GF-D8 (cell line): ENCODE data around the gene SNX4.
"Not testable (repeated sequence)": the region's sequence is repeated elsewhere in the genome, so short reads cannot be mapped to it uniquely, and the experiment has no call there.

Experiments used
- DNase-seq: peaks from one replicate; lab custom pipeline; 2025; lab: John Stamatoyannopoulos, UW

The SNX4 gene

DNA sequence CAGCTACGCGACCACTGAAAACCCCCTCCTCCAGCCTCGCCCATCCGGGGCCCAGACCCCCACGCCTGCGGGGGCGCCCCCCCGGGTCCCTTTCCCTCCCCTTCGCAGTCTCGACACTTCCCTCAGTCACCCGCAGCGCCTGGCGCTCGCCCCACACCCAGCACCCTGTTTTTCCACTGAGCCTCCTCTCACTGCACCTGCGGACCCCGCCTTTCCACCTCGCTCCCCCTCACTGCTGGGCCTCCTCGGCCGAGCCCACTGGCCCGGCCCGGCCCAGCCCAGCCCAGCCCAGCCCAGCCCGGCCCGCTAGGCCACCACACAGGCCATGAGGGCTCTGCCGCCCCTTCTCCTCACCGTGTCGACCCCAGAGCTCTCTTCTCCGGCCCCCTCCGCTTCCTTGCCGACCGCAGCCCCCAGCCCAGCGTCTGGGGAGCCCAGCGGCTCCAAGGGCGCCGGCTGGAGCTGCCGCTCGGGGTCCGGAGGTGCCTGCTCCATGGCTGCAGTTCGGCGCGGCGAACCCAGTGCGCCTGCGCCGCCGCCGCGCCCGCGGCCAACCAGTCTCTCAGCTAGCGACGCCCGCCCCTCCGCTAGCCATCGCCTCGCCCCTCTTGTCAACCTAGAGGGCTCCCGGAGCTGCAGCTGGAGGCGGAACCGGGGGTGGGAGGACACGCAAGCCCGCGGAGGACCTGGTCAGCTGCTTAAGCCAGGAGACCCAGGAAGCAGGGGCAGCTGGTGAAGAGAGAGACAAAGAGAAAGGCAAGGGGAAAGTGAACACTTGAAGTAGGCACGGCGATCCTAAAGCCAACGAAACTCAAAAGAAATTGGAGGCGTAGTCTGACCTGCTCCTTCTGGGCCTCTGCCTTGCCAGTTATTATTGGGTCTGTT lies at the start of gene SNX4:
SNX4 (minus strand) TSS at position 525 of the 885 bp plus-strand sequence; CDS start at position 495, 30 bp downstream.
- DNase-seq = peak; percentile 83

DNA sequence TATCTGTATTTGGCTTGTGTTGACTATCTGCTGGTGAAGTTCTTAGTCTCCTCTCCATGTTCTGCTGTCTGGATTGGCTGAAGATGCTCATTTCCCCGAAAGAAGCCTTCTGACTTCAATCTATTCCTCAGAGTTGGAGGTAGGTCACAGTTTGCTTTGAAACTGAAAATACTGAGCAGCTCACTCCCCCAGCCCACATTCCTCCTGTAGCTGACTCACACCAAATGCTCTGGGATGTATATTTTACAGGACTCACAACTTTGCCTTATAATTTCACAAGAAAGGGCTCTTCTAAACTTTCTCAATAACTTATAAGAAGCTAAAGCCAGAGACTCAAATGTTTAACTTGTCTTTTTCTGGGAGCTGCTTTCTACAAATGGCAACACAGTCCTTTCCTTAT lies 36.3 kb upstream of the SNX4 start:
- no peak for DNase-seq

DNA sequence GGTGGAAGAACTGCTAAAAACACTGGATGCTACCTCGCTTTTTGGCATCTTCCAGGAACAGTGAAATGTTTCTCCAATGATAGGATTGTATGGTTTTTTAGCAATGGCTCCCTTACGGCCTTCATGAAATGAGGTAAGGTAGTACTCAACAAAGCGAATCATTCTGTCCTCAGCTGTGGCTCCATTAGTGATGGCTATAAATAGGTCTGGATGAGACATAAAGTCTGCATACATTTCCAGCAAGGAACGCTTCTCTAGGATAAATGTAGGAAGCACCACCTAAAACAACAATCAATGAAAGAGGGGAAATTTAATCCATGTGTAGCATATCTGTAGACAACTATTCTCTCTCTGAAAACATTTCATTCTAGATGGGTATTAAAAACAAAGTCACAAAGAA lies 32.4 kb upstream of the SNX4 start:
- DNase-seq = no peak

DNA sequence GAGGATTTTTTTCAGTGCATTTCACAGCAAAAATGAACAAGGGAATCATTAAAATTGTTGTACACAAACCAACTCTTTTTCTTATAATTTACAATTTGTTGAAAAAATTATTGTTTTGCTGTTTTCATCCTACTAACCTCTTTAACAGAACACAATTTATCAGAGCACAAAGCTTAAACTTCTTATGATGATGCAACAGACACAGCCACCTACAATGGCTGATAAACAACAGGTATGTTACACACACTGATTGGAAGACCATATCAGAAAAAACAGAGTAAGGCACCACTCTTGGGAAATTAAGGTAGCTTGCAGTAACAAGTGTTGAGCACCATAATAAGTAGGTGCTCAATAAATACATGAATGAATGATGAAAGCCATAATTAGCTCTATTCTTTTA lies 8.9 kb upstream of the SNX4 start:
- no peak for DNase-seq

DNA sequence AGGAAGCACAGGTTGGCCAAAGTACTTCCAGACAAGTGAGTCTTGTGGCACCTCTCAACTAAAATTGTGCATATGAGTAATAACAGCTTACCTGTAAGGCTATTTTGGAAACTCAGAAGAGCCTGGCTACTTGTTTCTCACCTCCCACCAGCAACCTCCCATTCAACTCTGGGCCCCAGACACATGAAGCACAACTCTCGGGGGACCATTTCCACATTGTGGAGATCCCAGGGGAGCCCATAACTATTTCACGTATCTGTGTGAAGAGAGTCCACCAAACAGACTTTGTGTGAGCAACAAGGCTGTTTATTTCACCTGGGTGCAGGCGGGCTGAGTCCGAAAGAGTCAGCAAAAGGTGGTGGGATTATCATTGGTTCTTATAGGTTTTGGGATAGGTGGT lies 5.2 kb upstream of the SNX4 start:
- DNase-seq = no peak

DNA sequence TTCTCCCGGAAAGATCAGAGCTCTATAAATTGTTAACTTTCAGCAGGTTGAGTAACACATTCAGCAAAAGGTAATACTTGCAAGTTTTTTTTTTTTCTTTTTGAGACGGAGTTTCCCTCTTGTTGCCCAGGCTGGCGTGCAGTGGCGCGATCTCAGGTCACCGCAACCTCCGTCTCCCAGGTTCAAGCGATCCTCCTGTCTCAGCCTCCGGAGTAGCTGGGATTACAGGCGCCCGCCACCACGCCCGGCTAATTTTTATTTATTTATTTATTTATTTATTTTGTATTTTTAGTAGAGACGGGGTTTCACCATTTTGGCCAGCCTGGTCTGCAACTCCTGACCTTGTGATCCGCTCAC lies 539 bp upstream of the SNX4 start:
- DNase-seq = not testable (repeated sequence)

DNA sequence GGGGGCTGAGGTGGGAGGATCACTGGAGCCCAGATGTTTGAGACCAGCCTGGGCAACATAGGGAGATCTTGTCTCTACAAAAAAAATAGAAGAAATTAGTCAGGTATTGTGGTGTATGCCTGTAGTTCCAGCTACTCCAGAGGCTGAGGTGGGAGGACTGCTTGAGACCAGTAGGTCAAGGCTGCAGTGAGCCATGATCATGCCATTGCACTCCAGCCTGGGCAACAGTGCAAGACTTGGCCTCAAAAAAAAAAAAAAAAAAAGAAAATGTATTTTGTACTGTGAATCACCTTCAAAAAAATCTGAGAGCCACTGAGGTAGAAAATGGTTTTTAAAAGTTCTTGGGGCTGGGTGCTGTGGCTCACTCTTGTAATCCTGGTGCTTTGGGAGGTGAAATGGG lies 4.6 kb downstream of the SNX4 start:
- DNase-seq = no peak

DNA sequence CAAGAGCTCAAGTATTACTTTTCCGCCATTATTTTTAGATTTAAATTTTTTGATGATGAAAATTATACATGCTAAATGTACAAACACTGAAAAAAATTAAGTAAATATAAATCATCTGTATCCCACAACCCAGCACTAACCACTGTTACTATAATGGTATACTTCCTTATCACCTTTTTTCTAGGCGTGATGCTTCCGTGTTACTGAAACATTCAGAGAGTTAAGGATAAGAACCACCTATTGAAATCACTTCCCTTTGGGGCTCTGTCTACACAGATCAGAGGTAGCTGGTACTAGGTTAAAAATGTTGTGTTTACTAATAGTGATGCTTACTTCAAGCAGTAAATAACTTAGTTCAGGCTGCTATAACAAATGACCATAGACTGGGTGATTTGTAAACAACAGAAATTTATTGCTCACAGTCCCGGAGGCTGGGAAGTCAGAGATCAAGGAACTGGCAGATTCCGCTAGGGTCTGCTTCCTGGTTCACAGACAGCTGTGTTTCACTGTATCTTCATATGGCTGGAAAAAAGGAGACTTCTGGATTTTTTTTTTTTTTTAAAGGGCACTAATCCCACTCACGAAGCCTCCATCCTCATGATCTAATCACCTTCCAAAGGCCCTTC lies 6.4 kb downstream of the SNX4 start:
- no peak for DNase-seq

DNA sequence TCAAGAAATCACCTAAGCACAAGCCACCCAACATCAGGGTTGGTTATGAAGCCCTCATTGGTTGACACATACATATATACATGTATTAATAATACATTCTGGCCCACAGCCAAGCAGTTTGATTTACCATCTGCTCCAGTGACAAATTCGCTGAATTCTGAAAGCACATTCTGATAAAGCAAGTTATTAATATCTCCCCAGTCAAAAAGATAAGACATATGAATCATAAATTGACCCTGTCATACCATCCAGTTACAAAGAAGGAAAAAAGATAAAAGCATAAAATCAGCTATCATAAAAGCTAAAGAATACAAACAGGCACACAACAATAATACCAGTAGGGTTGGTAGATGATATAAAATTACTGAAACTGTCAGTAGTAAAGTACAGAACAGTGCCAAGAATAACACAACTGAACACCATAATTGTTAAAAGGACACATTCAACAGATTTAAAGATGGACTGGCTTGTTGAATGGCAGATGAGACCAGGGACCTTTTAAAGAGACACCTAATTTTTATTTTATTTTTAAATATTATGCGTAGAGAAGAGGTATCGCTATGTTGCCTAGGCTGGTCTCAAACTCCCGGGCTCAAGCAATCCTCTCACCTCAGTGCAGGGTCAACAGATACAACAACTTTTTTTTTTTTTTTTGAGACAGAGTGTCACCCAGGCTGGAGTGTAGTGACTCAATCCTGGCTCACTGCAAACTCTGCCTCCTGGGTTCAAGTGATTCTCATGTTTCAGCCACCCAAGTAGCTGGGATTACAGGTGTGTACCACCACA lies 7.7 kb downstream of the SNX4 start:
- no peak for DNase-seq

DNA sequence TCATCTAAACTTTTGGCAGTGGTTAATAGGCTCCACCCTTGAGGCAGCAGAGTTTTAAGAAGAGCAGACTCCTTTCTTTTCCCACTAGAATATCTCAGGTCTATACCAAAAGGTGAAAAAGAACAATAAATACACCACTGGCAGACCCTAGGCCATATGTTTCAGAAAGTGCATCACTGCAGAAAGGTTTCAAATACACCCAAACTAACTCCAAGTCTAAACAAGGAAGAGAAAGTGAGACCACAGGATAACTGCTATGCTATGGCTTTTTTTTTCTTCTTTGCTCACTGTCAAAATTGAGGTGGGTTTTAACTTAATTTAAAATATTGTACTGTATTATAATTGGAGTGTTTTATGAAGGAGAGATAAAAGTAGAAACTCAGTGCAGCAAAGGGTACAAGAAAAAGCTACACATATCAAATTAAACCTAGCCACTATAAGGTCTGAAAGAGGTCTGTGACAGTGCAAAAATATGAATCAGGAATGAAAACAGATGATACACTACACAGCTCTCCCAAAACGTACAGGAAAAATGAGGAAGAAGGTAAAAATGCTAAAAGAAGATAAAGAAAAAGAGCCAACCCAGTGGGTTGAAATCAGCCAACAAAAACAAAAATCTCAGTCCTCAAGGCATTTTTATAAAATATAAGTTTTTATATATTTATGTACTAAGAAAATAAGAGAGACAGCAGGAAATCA lies 8.4 kb downstream of the SNX4 start:
- no peak for DNase-seq

DNA sequence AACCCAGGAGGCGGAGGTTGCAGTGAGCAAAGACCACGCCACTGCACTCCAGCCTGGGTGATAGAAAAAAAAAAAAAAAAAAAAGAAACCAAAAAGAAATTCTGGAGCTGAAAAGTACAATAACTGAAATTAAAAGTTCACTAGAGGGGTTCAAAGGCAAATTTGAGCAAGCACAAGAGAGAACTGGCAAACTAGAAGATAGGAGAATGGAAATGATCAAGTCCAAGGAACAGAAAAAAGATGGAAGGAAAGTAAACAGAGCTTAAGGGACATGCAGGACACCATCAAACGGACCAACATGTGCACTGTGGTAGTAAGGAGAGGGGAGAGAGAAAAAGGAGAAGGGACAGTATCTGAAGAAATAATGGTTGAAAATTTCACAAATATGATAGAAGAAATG lies 12.9 kb downstream of the SNX4 start:
- DNase-seq = no peak

DNA sequence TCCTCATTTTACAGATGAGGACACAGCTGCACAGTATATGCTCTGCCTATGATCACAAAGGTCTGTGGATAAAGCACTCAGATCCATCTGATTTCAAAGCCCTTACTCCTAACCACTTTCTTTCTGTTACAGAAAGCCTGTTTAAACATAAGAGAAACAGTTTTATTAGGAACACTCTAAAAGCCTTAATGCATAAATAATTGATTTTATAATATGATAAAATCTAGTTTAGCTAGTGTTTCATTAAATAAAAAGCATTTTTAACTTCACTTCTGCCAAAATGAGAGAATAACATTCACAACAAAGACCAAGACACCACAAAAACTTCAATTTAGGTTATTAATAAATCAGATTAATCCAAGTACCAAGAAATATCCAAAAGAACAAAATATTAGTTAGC lies 21.4 kb downstream of the SNX4 start:
- DNase-seq = no peak

DNA sequence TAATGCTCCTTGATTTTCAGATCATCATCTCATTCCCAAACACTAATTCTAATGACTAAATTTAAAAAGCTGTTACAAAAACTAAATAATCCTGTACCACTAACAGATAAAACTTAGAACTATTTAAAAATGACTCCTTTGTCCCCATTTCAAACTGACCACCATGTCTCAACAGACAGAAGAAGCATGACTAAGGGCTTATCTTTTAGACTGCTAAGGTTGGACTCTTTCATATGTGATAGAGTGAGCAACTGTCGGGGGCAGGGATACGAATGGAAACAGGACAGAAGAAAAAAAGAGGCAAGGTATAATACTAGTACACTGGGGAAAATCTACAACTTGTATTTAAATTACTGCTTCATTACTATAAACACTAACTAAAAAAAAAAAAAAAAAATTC lies 23.3 kb downstream of the SNX4 start:
- DNase-seq = no peak

DNA sequence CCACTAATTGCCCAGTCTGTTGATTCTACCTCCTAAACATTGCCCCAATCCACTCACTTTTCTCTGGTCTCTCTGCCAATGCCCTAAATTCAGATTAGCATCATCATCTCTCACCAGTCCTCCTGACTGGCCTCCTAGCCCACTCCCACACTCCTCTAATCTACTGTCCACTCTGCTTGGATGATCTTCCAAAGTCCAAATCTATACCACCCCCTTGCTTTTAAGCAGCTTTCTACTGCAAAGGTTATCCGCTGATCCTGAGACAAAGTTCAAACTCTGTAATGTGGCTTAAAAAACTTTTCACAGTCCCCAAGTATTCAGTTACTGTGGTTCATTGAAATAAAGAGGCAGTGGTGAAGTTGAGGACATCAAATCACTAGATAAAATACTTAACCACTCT lies 37.6 kb downstream of the SNX4 start:
- DNase-seq = no peak

DNA sequence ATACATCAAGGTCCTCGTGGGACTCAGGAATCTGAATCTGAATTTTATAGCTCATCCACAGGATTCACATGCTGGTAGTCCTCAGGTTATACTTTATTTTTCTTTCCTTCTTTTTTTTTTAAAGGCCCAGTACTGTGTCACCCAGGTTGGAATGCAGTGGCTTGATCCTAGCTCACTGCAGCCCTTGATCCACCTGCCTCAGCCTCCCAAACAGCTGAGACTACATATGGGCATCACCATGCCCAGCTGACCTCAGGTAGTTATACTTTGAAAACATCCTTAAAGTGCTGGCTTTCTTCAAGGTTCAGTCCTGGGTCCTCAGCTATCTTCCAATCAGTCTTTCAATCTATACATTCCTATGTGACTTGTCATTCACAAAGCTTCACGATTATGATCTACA lies 38.2 kb downstream of the SNX4 start:
- DNase-seq = no peak

DNA sequence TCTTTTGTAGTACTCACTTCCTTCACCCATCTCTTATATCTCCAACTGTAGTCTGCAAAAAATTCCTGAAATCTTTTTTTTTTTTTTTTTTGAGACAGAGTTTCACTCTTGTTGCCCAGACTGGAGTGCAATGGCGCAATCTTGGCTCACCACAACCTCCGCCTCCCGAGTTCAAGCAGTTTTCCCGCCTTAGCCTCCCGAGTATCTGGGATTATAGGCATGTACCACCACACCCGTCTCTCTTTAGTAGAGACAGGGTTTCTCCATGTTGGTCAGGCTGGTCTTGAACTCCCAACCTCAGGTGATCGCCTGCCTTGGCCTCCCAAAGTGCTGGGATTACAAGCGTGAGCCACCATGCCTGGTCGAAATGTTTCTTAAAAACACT lies 38.6 kb downstream of the SNX4 start:
- not testable (repeated sequence) for DNase-seq

DNA sequence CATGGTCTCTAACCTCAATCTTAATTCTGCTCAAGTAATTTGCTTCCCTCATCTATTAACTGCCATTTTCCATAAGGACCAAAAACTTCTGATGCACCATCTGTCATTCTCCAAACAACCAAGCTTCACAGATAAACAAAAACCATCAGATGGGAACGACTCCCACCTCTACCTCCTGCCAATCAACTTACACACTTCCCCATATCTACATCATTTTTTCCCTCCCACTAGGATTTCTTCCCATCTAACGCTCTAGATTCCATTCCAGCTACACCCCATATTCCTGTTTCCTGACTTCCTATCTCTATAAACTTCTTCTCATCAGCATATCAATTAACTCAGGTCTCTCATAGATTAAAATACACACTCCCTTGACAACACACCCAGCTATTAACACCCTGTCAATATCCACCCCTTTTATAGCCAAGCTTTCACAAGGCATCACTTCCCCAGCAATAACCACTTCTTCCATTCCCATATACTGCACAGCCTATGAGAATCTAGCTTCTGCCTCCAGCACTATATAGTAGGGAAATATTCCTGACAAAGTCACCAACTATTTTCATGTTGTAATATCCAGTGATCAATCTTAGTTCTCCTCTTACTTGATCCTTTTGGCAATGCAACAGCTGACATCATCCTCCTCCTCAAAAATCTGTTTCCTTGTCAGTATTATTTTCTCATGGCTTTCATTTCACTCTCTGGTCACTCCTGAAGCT lies 39.2 kb downstream of the SNX4 start:
- no peak for DNase-seq

DNA sequence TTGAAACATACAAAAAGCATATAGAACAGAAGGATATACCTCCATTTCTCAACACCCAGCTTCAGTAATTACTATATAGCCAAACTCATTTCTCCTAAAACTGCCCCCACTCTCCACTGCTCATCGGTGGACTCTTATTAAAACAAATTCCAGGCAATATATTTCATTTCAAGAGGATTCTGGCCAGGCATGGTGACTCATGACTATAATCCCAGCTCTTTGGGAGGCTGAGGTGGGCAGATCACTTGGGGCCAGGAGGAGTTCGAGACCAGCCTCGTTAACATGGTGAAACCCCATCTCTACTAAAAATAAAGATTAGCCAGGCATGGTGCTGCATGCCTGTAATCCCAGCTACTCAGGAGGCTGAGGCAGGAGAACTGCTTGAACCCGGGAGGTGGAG lies 40.9 kb downstream of the SNX4 start:
- DNase-seq = no peak

DNA sequence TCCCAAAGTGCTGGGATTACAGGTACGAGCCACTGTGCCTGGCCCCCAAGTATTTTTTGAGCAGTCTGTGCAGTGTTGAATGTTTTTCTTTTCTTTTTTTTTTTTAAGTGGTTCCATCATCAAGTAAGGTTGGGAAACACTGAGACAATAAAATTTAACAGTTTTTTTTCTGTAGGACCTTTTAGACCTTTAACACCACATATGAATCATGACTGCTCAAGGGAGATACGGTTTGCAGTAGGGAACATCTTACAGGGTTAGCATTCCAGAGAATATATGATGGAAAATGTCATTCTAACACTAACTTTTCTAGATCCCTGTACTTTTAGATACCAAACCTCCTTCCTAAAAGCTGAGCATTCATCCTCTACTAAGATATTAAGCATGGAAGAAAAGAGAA lies 41.7 kb downstream of the SNX4 start:
- no peak for DNase-seq

DNA sequence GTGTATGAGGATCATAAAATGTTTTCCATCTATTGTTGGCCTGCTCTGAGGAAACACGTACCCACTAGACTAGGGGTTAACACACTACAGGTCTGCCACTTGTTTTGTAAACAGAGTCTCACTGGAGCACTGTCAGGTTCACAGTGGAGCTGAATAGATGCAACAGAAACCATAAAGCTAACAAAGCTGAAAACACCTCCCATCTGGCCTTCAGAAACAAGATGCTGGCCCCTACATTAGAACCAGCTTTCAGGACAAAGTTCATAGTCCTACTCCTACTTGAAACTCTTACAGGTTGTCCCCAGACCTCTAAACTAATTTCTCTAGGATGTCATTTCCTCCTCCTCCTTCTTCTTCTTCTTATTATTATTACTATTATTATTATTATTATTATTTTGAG lies 42.3 kb downstream of the SNX4 start:
- DNase-seq = no peak

DNA sequence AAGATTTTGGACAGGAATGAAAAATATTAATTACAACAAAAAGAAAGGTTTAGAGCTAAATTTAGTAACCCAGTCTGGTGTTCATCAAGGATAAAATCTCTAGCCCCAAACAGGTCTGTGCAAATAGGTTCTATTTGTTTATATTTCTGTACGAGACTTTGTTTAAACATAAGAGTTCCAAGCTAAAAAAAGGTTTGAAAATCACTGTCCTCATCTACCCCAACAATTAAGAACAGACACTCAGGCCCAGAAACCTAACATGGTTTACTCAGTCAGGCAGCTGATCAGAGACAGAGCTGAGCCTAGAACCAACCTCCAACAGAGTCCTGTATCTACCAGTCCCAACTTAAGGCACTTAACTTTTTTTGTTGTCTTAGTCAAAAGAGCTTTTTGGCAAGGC lies 49.3 kb downstream of the SNX4 start:
- DNase-seq = no peak
